ENCODE measurements around the gene TF.

Gene TF

GRCh38 chr3:133825969-133826727 lies 80.0 kb downstream of the TF start:
- no peaks in the 10 kb centered on the region for H3K27me3 Mint-ChIP-seq
- H3K4me1 Mint-ChIP-seq: peaks cover 0 to 17% of the 10 kb centered on the region in 2 donors
- no peak overlapping the region for H3K4me3 Mint-ChIP-seq
- H3K9me3 Mint-ChIP-seq: no peaks in the 10 kb centered on the region
- H3K36me3 Mint-ChIP-seq: peaks cover 36 to 51% of the 10 kb centered on the region in 2 donors
- H3K27ac Mint-ChIP-seq: no peak overlapping the region
- ATAC-seq (replicated peaks) (no peak), DNase-seq (no peak)

GRCh38 chr3:133827136-133827535 lies 80.9 kb downstream of the TF start:
- H3K4me1 Mint-ChIP-seq: peaks cover 0 to 11% of the 10 kb centered on the region in 2 donors
- no peak overlapping the region for H3K4me3 Mint-ChIP-seq
- H3K27me3 Mint-ChIP-seq: no peaks in the 10 kb centered on the region
- H3K27ac Mint-ChIP-seq: no peak overlapping the region
- no peaks in the 10 kb centered on the region for H3K9me3 Mint-ChIP-seq
- H3K36me3 Mint-ChIP-seq: peaks cover 31 to 45% of the 10 kb centered on the region in 2 donors
- DNase-seq: no peak
- ATAC-seq (replicated peaks): no peak

- DNase-seq (no peak), ATAC-seq (replicated peaks) (no peak)
- Mint-ChIP-seq H3K4me3 (no peak overlapping the region), H3K27ac (no peak overlapping the region), H3K36me3 (peaks cover 26 to 40% of the 10 kb centered on the region in 2 donors), H3K27me3 (no peaks in the 10 kb centered on the region), H3K9me3 (no peaks in the 10 kb centered on the region), H3K4me1 (peaks cover 0 to 6% of the 10 kb centered on the region in 2 donors)
Measured at GRCh38 chr3:133827684-133828083, 81.5 kb downstream of the TF start.

- H3K4me3 Mint-ChIP-seq: no peak overlapping the region
- H3K27me3 Mint-ChIP-seq: no peaks in the 10 kb centered on the region
- no peak for DNase-seq
- H3K36me3 Mint-ChIP-seq: peaks cover 16 to 29% of the 10 kb centered on the region in 2 donors
- H3K27ac Mint-ChIP-seq: no peak overlapping the region
- H3K9me3 Mint-ChIP-seq: no peaks in the 10 kb centered on the region
- no peak for ATAC-seq (replicated peaks)
- H3K4me1 Mint-ChIP-seq: no peaks in the 10 kb centered on the region
Measured at GRCh38 chr3:133828576-133829309, 82.5 kb downstream of the TF start.

GRCh38 chr3:133829310-133829707 lies 83.1 kb downstream of the TF start:
- DNase-seq (no peak), ATAC-seq (replicated peaks) (no peak)
- Mint-ChIP-seq H3K27me3 (no peaks in the 10 kb centered on the region), H3K27ac (no peak overlapping the region), H3K4me1 (no peaks in the 10 kb centered on the region), H3K36me3 (peaks cover 15 to 23% of the 10 kb centered on the region in 2 donors), H3K4me3 (no peak overlapping the region), H3K9me3 (no peaks in the 10 kb centered on the region)

DNA sequence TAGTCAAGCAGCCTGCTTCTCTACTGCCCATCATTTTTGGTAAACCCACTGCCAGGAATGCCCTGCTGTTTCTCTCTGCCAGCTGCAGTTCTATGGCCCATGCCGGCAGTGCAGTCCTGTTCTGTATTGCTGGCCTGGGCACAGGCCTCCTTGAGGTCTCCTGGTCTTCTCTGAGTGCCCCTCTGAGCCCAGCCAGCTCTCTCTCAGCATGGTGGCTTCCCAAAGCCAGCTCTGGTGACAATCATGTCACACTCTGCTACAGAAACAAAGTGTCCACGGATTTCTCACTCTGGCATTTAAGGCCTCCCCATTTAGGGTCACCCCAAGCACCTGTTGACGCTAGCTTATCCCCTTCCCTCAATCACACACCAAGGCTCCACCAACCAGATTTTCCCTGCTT lies 83.9 kb downstream of the TF start:
- peaks cover 12 to 16% of the 10 kb centered on the region in 2 donors for H3K36me3 Mint-ChIP-seq
- no peak overlapping the region for H3K4me3 Mint-ChIP-seq
- DNase-seq: no peak
- no peaks in the 10 kb centered on the region for H3K27me3 Mint-ChIP-seq
- no peak for ATAC-seq (replicated peaks)
- H3K4me1 Mint-ChIP-seq: no peaks in the 10 kb centered on the region
- no peak overlapping the region for H3K27ac Mint-ChIP-seq
- H3K9me3 Mint-ChIP-seq: no peaks in the 10 kb centered on the region

DNA sequence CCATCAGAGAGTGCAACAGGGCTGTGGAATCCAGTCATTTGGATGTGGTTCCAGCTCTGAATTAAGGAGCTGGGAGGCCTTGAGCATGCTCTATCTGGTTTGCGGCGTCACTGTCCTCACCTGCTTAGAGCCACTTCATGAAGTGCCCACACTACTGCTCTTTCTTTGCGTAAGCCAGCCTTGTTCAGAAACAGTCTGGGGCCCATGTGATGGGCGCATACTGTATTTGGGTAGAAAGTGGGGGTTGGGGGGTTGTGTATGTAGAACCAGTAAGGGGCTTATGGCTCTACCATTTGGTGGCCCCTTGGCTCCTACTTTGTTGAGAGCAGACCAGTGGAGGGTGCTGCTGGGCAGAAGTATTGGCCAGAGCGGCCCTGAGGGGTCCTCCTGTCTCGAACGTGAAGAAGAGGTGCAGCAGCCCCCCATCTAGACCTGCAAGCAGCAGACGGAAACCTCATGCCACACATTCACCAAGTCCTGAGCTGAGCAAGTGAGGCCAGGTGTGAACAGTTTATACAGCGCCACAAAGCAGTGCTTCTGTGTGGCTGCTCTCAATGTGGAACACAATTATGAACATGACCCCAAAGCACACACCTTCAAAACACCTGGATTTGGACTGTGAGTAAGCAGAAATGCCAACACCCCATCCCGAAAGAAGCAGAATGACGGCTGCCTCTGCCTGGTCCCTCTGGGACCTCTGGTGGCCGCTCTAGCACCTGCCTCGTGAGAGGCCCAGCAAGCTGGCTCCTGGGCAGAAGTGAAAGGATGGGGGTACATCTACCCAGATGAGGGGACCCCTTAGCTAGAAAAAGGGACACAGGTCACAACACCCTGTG lies 86.0 kb downstream of the TF start:
- Mint-ChIP-seq H3K9me3 (no peaks in the 10 kb centered on the region), H3K27me3 (no peaks in the 10 kb centered on the region), H3K27ac (no peak overlapping the region), H3K36me3 (no peaks in the 10 kb centered on the region), H3K4me1 (no peaks in the 10 kb centered on the region), H3K4me3 (no peak overlapping the region)
- DNase-seq (no peak), ATAC-seq (replicated peaks) (peak in 1 of 2 donors; percentile 38)

DNA sequence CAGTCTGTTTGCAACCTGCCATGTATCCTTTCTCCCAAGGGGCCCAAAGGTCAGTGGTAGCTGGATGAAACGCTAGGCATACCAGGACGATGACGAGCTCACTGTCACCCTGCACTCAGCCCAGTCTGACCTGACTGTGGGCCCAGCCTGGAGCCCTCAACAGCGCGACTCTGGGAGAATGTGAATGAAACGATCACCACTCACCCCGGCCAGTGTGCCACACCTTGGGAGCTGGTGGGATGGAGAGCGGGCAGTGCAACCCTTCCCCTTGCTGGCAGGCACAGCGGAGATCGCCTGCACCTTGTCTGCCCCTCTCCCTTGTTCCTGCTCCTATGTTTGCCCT lies 86.6 kb downstream of the TF start:
- ATAC-seq (replicated peaks) (no peak), DNase-seq (no peak)
- Mint-ChIP-seq H3K4me1 (no peaks in the 10 kb centered on the region), H3K27ac (no peak overlapping the region), H3K9me3 (no peaks in the 10 kb centered on the region), H3K36me3 (no peaks in the 10 kb centered on the region), H3K4me3 (no peak overlapping the region), H3K27me3 (no peaks in the 10 kb centered on the region)

- H3K27me3 Mint-ChIP-seq: no peaks in the 10 kb centered on the region
- no peaks in the 10 kb centered on the region for H3K9me3 Mint-ChIP-seq
- no peak overlapping the region for H3K4me3 Mint-ChIP-seq
- no peaks in the 10 kb centered on the region for H3K36me3 Mint-ChIP-seq
- H3K27ac Mint-ChIP-seq: no peak overlapping the region
- ATAC-seq (replicated peaks): no peak
- DNase-seq: no peak
- no peaks in the 10 kb centered on the region for H3K4me1 Mint-ChIP-seq
Measured at GRCh38 chr3:133833267-133833666, 87.1 kb downstream of the TF start.

GRCh38 chr3:133833880-133834620 lies 87.9 kb downstream of the TF start:
- ATAC-seq (replicated peaks) (no peak), DNase-seq (no peak)
- H3K9me3 Mint-ChIP-seq: no peaks in the 10 kb centered on the region
- no peaks in the 10 kb centered on the region for H3K36me3 Mint-ChIP-seq
- H3K27me3 Mint-ChIP-seq: no peaks in the 10 kb centered on the region
- H3K4me1 Mint-ChIP-seq: no peaks in the 10 kb centered on the region
- no peak overlapping the region for H3K4me3 Mint-ChIP-seq
- no peak overlapping the region for H3K27ac Mint-ChIP-seq

GRCh38 chr3:133834621-133835417 lies 88.6 kb downstream of the TF start:
- peaks cover 0 to 2% of the 10 kb centered on the region in 2 donors for H3K4me1 Mint-ChIP-seq
- ATAC-seq (replicated peaks) (no peak), DNase-seq (no peak)
- H3K36me3 Mint-ChIP-seq: no peaks in the 10 kb centered on the region
- peaks cover 2 to 6% of the 10 kb centered on the region in 2 donors for H3K27me3 Mint-ChIP-seq
- H3K27ac Mint-ChIP-seq: no peak overlapping the region
- no peak overlapping the region for H3K4me3 Mint-ChIP-seq
- H3K9me3 Mint-ChIP-seq: no peaks in the 10 kb centered on the region

DNA sequence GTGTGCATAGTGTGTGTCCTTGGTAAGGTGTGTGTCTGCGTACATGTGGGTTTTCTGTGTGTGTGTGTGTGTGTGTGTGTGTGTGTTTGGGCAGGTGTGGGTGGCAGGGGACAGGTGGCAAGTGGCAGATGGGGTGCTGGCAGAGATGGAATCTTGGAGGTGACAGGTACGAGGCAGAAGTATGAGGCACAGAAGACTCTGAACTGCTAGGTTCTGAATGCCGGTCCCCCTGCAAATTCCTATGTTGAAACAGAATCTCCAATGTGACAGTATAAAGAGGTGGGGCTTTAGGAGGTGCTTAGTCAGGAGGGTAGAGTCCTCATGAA lies 89.2 kb downstream of the TF start:
- no peak overlapping the region for H3K27ac Mint-ChIP-seq
- no peak overlapping the region for H3K4me3 Mint-ChIP-seq
- peaks cover 5 to 8% of the 10 kb centered on the region in 2 donors for H3K27me3 Mint-ChIP-seq
- no peaks in the 10 kb centered on the region for H3K9me3 Mint-ChIP-seq
- peaks cover 0 to 5% of the 10 kb centered on the region in 2 donors for H3K4me1 Mint-ChIP-seq
- no peak for DNase-seq
- ATAC-seq (replicated peaks): no peak
- H3K36me3 Mint-ChIP-seq: no peaks in the 10 kb centered on the region

DNA sequence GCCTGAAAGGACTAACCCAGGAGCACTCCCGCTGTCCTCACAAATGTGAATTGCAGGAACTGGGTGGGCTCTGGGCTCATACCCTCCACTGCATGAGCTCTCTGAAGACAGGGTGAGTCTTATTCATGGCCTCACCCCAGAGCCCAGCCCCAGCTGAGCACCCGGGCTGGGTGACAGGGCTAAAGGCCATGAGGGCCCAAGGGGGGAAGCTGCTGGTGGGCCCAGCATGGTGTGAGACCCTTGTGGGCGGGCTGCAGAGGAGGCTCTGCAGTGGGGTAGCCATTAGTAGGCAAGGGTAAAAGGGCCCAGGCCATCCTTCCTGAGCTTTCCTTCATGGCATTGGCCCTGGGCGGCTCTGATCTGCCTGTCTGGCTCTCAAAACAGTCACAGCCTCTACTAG lies 89.8 kb downstream of the TF start:
- Mint-ChIP-seq H3K27ac (no peak overlapping the region), H3K9me3 (no peaks in the 10 kb centered on the region), H3K36me3 (no peaks in the 10 kb centered on the region), H3K4me1 (peaks cover 0 to 5% of the 10 kb centered on the region in 2 donors), H3K27me3 (peaks cover 5 to 8% of the 10 kb centered on the region in 2 donors), H3K4me3 (no peak overlapping the region)
- DNase-seq (no peak), ATAC-seq (replicated peaks) (no peak)

Measured in stimulated activated naive B cell treated with anti-CD40 and anti-IgM and Interleukin-4, amounts not matched to agents 10 μg/mL and 1 μg/mL and 100 μg/mL, for 72 hours (primary cell).